ENCODE results near the gene RAB27A. TPM values are rescaled to one million over a fixed set of nuclear protein-coding genes. Genes with fewer than 3 reads are reported as not detected.

Gene RAB27A
- total and polyA plus RNA-seq, 8 donors = 6.4 to 26.5 (median 14.8) TPM

GRCh38 chr15:55222588-55222987 is 67.0 kb downstream of the RAB27A start:
- no peaks in the 10 kb centered on the region for H3K27me3 ChIP-seq
- DNase-seq = no peak
- no peak overlapping the region for H3K27ac ChIP-seq
- H3K4me3 ChIP-seq = no peak overlapping the region
- intact Hi-C loops (cut with DNase I) = no loop called here
- peaks cover 0 to 6% (median 0%) of the 10 kb centered on the region in 3 donors for H3K4me1 ChIP-seq
- no peaks in the 10 kb centered on the region for H3K36me3 ChIP-seq
- no peak for ATAC-seq
- FAIRE-seq = no peak
- H3K9me3 ChIP-seq = no peaks in the 10 kb centered on the region
- TF ChIP-seq CTCF (IDR thresholded peaks at IDR 0.05) = no peak

DNA sequence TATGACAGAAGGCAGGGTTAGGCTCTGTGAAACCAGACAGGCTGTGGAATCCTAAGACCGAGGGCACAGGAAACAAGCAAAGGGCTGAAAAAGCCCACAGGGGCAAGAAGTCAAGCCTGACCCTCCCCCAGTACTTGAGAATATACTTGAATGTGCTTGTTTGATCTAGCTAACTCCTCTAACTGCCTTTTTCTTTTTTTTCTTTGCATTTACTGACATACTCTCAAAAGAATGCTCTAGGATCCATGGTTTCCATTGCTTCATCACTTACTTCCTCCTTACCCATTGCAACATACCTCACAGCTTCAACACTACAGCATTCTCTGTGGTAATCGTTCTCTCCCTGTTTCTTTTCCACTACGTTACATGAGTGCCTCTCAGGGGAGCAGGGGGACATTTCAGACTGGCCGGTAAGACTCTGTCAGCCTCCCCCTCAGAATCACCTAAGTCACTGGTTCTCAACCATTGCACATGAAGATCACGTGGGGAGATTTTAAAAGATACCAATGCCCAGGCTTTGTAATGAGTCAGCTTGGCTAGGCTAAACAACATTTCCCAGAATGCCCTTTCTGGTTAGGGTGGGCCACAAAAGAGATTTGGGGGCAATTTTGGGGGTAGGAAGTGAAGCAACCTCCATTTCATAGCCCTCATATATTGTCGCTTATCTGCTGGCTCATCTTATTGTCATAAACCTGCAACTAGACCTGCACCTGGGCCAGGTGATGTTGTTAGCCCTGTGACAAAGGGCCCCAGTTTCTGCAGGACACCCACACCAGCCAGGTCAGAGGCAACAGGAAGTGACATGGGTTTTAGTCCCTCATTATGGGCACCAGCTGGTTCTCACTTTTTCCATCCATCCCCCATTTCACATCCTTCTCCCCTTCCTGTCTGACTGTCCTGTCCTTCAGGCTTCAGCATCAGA is 68.3 kb downstream of the RAB27A start:
- Histone ChIP-seq H3K36me3 (no peaks in the 10 kb centered on the region), H3K27me3 (no peaks in the 10 kb centered on the region), H3K9me3 (no peaks in the 10 kb centered on the region), H3K4me1 (peaks cover 0 to 6% (median 0%) of the 10 kb centered on the region in 3 donors), H3K4me3 (no peak overlapping the region), H3K27ac (peak overlapping the region in 2 of 4 donors; percentile 59 to 68)
- FAIRE-seq (no peak), DNase-seq (no peak), ATAC-seq (peak in 3 of 4 donors; percentile 51 to 81 (median 73))
- intact Hi-C loops (cut with DNase I) = no loop called here
- TF ChIP-seq CTCF (IDR thresholded peaks at IDR 0.05) = no peak
- 80 to 86% methylated on average over 6 of the region's 6 CpGs for WGBS, 2 donors

DNA sequence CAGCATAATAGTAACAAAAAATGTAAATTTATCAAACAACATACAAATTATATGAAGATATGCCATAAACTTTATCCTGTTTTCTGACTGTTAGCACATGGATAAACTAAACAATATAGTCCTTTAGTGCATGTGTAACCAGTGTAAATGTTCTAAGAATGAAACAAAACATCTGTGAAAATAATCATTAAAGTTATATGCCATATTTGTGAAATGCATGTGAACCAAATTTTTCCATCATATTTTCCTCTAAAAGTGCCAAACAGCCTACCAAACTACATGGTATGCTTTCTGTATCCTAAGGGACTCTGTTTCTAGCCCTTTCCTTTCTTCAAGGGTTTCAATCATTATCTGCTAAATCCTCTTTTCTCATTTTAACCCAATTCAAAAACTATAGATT is 69.0 kb downstream of the RAB27A start:
- Histone ChIP-seq H3K36me3 (no peaks in the 10 kb centered on the region), H3K27ac (peak overlapping the region in 2 of 4 donors; percentile 59 to 68), H3K9me3 (no peaks in the 10 kb centered on the region), H3K27me3 (no peaks in the 10 kb centered on the region), H3K4me3 (no peak overlapping the region), H3K4me1 (peaks cover 0 to 6% (median 0%) of the 10 kb centered on the region in 3 donors)
- ATAC-seq (no peak), FAIRE-seq (no peak), DNase-seq (no peak)
- intact Hi-C loops (cut with DNase I) = no loop called here
- TF ChIP-seq CTCF (IDR thresholded peaks at IDR 0.05) = no peak

DNA sequence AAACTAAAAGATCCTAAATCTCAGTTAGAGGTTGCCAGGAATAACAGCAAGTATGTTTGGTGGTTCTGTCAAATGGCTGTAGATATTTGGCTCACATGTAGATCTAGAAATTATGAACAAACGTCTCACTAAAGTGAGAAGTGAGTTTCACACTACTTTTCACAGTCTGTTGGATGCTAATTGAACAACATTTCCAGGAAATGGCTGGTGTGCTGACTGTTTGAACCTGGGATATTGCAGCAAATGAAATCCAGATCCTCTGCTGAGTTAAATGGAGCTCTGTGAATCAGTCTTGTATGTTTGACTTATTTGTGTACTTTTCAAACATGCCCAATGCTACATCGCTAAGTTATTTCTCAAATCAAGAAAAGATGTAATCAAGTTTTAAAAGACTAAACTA is 71.6 kb downstream of the RAB27A start:
- intact Hi-C loops (cut with DNase I) = loop anchor here in 2 of 3 donors (5.0 to 10.0 kb wide), 3 partner anchors 64 to 217 kb away; no protein-coding TSS in a partner anchor
- Histone ChIP-seq H3K36me3 (no peaks in the 10 kb centered on the region), H3K27me3 (no peaks in the 10 kb centered on the region), H3K4me3 (no peak overlapping the region), H3K9me3 (no peaks in the 10 kb centered on the region), H3K4me1 (peaks cover 0 to 6% (median 0%) of the 10 kb centered on the region in 3 donors), H3K27ac (peak overlapping the region in 1 of 4 donors; percentile 24)
- FAIRE-seq (no peak), DNase-seq (no peak), ATAC-seq (peak in 2 of 4 donors; percentile 20 to 24)
- WGBS, 2 donors = 55 to 65% methylated on average over 2 of the region's 2 CpGs
- TF ChIP-seq CTCF (IDR thresholded peaks at IDR 0.05) = no peak

- Histone ChIP-seq H3K9me3 (no peaks in the 10 kb centered on the region), H3K36me3 (peaks cover 0 to 8% (median 0%) of the 10 kb centered on the region in 3 donors), H3K27ac (no peak overlapping the region), H3K27me3 (no peaks in the 10 kb centered on the region), H3K4me1 (no peaks in the 10 kb centered on the region), H3K4me3 (no peak overlapping the region)
- intact Hi-C loops (cut with DNase I) = no loop called here
- 78 to 79% methylated on average over 4 of the region's 4 CpGs for WGBS, 2 donors
- TF ChIP-seq CTCF (IDR thresholded peaks at IDR 0.05) = no peak
- DNase-seq = no peak
- FAIRE-seq = no peak
- ATAC-seq = no peak
Observed at GRCh38 chr15:55204464-55204863, 85.1 kb downstream of the RAB27A start.
